SK-N-SH (cell line): ENCODE data around the gene DLG2. TPM values are rescaled to one million over a fixed set of nuclear protein-coding genes. Genes with fewer than 3 reads are reported as not detected.

Source experiments
- CTCF ChIA-PET: fragments of 300-600, 350-600 bp; formaldehyde crosslinking; extraction: SDS; loops from one replicate; lab custom pipeline; 2021; lab: Yijun Ruan, JAX
- POLR2A ChIA-PET: fragments of 350-600 bp; sonication (Branson Sonifier 250); formaldehyde crosslinking; extraction: SDS; loops from one replicate; lab custom pipeline; 2020; ENCODE audit warnings: antibody characterized with exemption, inconsistent platforms; lab: Yijun Ruan, JAX
- DNase-seq: peaks from one replicate; pipeline ENCODE4 v3.0.0; 2012
- H2AFZ ChIP-seq: fragments of 200-600 bp; sonication (generic); 2 replicates; pipeline ENCODE4 v1.8.1; 2016; ENCODE audit warnings: antibody characterized with exemption, mild to moderate bottlenecking, low read depth
- H3F3A ChIP-seq: fragments of 200-600 bp; sonication (generic); replicated peaks from 2 replicates; pipeline ENCODE3; 2016; ENCODE audit warnings: antibody characterized with exemption, mild to moderate bottlenecking; ENCODE audit not compliant: insufficient read depth
- H3K27ac ChIP-seq, 2 experiments: fragments of 200-500 bp in 1 of 2; fragments of 200-600 bp in 1 of 2; sonication (Bioruptor generic) in 1 of 2; sonication (generic), shearing (Covaris generic) in 1 of 2; 2 replicates each; pipeline versions ENCODE4 v1.5.1 to v1.6.1; 2014 to 2016; ENCODE audit warnings: low read depth in 2 of 2, inconsistent platforms in 1 of 2, low read length in 1 of 2, mild to moderate bottlenecking in 1 of 2, mixed read lengths in 1 of 2
- H3K27me3 ChIP-seq: fragments of 200-600 bp; sonication (generic), shearing (Covaris generic); 2 replicates; pipeline ENCODE4 v1.6.1; 2016; ENCODE audit warnings: mixed run types; ENCODE audit not compliant: insufficient read depth
- H3K36me3 ChIP-seq, 2 experiments: fragments of 200-500 bp in 1 of 2; fragments of 200-600 bp in 1 of 2; sonication (Bioruptor generic) in 1 of 2; sonication (generic) in 1 of 2; replicated peaks in 1 of 2; 2 replicates each; pipeline versions ENCODE3 to v1.5.1; 2014 to 2016; ENCODE audit warnings: low read length in 1 of 2, mild to moderate bottlenecking in 1 of 2; ENCODE audit not compliant: insufficient read depth in 2 of 2, control insufficient read depth in 1 of 2
- H3K4me1 ChIP-seq, 2 experiments: fragments of 200-500 bp in 1 of 2; fragments of 200-600 bp in 1 of 2; sonication (Bioruptor generic) in 1 of 2; sonication (generic), shearing (Covaris generic) in 1 of 2; 2 replicates each; pipeline versions ENCODE4 v1.5.1 to v1.6.1; 2014 to 2016; ENCODE audit warnings: low read depth in 1 of 2, low read length in 1 of 2, mixed run types in 1 of 2; ENCODE audit not compliant: insufficient read depth in 2 of 2, control insufficient read depth in 1 of 2
- H3K4me2 ChIP-seq: fragments of 200-600 bp; sonication (generic), shearing (Covaris generic); 2 replicates; pipeline ENCODE4 v1.6.1; 2017; ENCODE audit warnings: mixed run types
- H3K4me3 ChIP-seq, 2 experiments: fragments of 200-500 bp in 1 of 2; fragments of 200-600 bp in 1 of 2; sonication (Bioruptor generic) in 1 of 2; sonication (generic), shearing (Covaris generic) in 1 of 2; 2 replicates each; pipeline versions ENCODE4 v1.5.1 to v1.8.1; 2014 to 2016; ENCODE audit warnings: low read depth in 2 of 2, inconsistent platforms in 1 of 2, low read length in 1 of 2, mild to moderate bottlenecking in 1 of 2, mixed read lengths in 1 of 2, moderate library complexity in 1 of 2
- H3K79me2 ChIP-seq: fragments of 200-600 bp; sonication (generic); 2 replicates; pipeline ENCODE4 v1.8.1; 2017; ENCODE audit warnings: mild to moderate bottlenecking; ENCODE audit not compliant: insufficient read depth
- H3K9ac ChIP-seq: fragments of 200-600 bp; sonication (generic); 2 replicates; pipeline ENCODE4 v1.6.1; 2017; ENCODE audit warnings: mixed run types
- H3K9me2 ChIP-seq: fragments of 200-600 bp; sonication (generic); 2 replicates; pipeline ENCODE4 v1.6.1; 2017; ENCODE audit warnings: mixed run types
- H3K9me3 ChIP-seq: fragments of 200-600 bp; sonication (generic); 2 replicates; pipeline ENCODE4 v1.6.1; 2017; ENCODE audit warnings: mixed run types, mild to moderate bottlenecking, moderate library complexity
- H4K20me1 ChIP-seq: fragments of 200-600 bp; sonication (generic); 2 replicates; pipeline ENCODE4 v1.6.1; 2017; ENCODE audit warnings: mild to moderate bottlenecking, mixed run types; ENCODE audit not compliant: insufficient read depth
- CHD2 ChIP-seq: fragments of 150-350 bp; IDR thresholded peaks from 2 replicates; pipeline ENCODE4 v1.6.1; 2018; ENCODE audit warnings: low read length; ENCODE audit not compliant: partially characterized antibody
- ELF1 ChIP-seq: IDR thresholded peaks from 2 replicates; pipeline ENCODE4 v1.4.0; 2012
- EZH2phosphoT487 ChIP-seq: fragments of 200-600 bp; sonication (generic); IDR thresholded peaks from 2 replicates; pipeline ENCODE4 v1.6.1; 2017; ENCODE audit warnings: low read depth, mixed run types, mild to moderate bottlenecking, antibody characterized with exemption, moderate library complexity, borderline replicate concordance
- FOSL2 ChIP-seq: IDR thresholded peaks from 2 replicates; pipeline ENCODE4 v1.4.0; 2012; ENCODE audit warnings: low read depth, mild to moderate bottlenecking, moderate library complexity, borderline replicate concordance
- FOXJ3 ChIP-seq: sonication (generic); formaldehyde crosslinking; IDR thresholded peaks from 2 replicates; pipeline ENCODE4 v1.5.1; 2020; ENCODE audit warnings: mild to moderate bottlenecking, missing genetic modification reagents
- FOXM1 ChIP-seq: IDR thresholded peaks from 2 replicates; pipeline ENCODE4 v1.4.0; 2012; ENCODE audit warnings: low read depth, mild to moderate bottlenecking
- GABPA ChIP-seq: IDR thresholded peaks from 2 replicates; pipeline ENCODE4 v1.4.0; 2012; ENCODE audit warnings: low read depth, mild to moderate bottlenecking
- GATA2 ChIP-seq: sonication (generic); formaldehyde crosslinking; IDR thresholded peaks from 2 replicates; pipeline ENCODE4 v1.5.0; 2020; ENCODE audit warnings: mild to moderate bottlenecking, missing genetic modification reagents
- JUND ChIP-seq: IDR thresholded peaks from 2 replicates; pipeline ENCODE4 v1.4.0; 2012
- MXI1 ChIP-seq: IDR thresholded peaks from 2 replicates; pipeline ENCODE4 v1.6.1; 2012; ENCODE audit warnings: mild to moderate bottlenecking, low read depth, low read length, improper control_type of control experiment
- NFIC ChIP-seq: IDR thresholded peaks from 2 replicates; pipeline ENCODE4 v1.4.0; 2012; ENCODE audit warnings: borderline replicate concordance
- NRF1 ChIP-seq: IDR thresholded peaks from 2 replicates; pipeline ENCODE4 v1.6.1; 2012; ENCODE audit warnings: low read depth, mild to moderate bottlenecking, low read length
- PBX3 ChIP-seq: IDR thresholded peaks from 2 replicates; pipeline ENCODE4; 2012
- POLR2AphosphoS5 ChIP-seq: IDR thresholded peaks from 2 replicates; pipeline ENCODE4 v1.6.1; 2012; ENCODE audit warnings: low read depth, low read length
- RAD21 ChIP-seq: IDR thresholded peaks from 2 replicates; pipeline ENCODE4 v1.6.1; 2012; ENCODE audit warnings: mild to moderate bottlenecking, low read length
- RFX5 ChIP-seq: IDR thresholded peaks from 2 replicates; pipeline ENCODE4 v1.6.1; 2012; ENCODE audit warnings: mild to moderate bottlenecking, improper control_type of control experiment, low read length
- RXRA ChIP-seq: IDR thresholded peaks from 2 replicates; pipeline ENCODE4 v1.4.0; 2012; ENCODE audit warnings: low read depth, mild to moderate bottlenecking, borderline replicate concordance
- SIN3A ChIP-seq: IDR thresholded peaks from 2 replicates; pipeline ENCODE4 v1.6.1; 2012; ENCODE audit warnings: low read depth, mild to moderate bottlenecking, low read length, moderate library complexity, borderline replicate concordance
- SMC3 ChIP-seq: IDR thresholded peaks from 2 replicates; pipeline ENCODE4 v1.6.1; 2012; ENCODE audit warnings: low read depth, low read length, improper control_type of control experiment
- TAF1 ChIP-seq: IDR thresholded peaks from 2 replicates; pipeline ENCODE4 v1.6.1; 2012; ENCODE audit warnings: low read depth, mild to moderate bottlenecking, low read length, moderate library complexity, borderline replicate concordance
- USF1 ChIP-seq: IDR thresholded peaks from 2 replicates; pipeline ENCODE4 v1.4.0; 2012; ENCODE audit warnings: low read depth, borderline replicate concordance
- USF2 ChIP-seq: fragments of 150-350 bp; IDR thresholded peaks from 2 replicates; pipeline ENCODE4 v1.6.1; 2017; ENCODE audit warnings: antibody characterized with exemption, low read length, low read depth, borderline replicate concordance
- YY1 ChIP-seq: IDR thresholded peaks from 2 replicates; pipeline ENCODE4 v1.4.0; 2012; ENCODE audit warnings: low read depth, mild to moderate bottlenecking
- WGBS: methylation state at CpG from one replicate; pipeline ENCODE4 v1.1.6; 2017; ENCODE audit warnings: low lambda C conversion rate; 5-methylcytosine and 5-hydroxymethylcytosine counted together
- polyA plus RNA-seq, 3 experiments: library from polyadenylated mRNA; depleted of rRNA; stranded (reverse); fragments of >200 nt; gene quantifications; 2 replicates each; pipeline ENCODE4 v1.2.3, GENCODE V29; 2012

Gene DLG2
- polyA plus RNA-seq, 1 of the 3 experiments (the other 2 are of a cell fraction): 0.21 TPM

- no peak overlapping the region for H3K9ac ChIP-seq
- ChIA-PET CTCF (interaction anchor here (0.7 to 1.4 kb wide), 3 partner anchors 12 to 31 kb away, joined by 3 read pairs; no protein-coding TSS in a partner anchor), POLR2A (no interaction called here)
- H3K4me3 ChIP-seq: no peak overlapping the region
- 46% methylated on average over 3 of the region's 3 CpGs for WGBS
- no peak overlapping the region for H3K4me2 ChIP-seq
- H3K36me3 ChIP-seq: no peaks in the 10 kb centered on the region
- DNase-seq: no peak
- no peak for TF ChIP-seq SIN3A
- no peak for TF ChIP-seq FOXJ3 (CRISPR knock-in tag)
- TF ChIP-seq NFIC: no peak
- TF ChIP-seq PBX3: no peak
- no peak for TF ChIP-seq FOSL2
- no peak for TF ChIP-seq EZH2phosphoT487
- no peak for TF ChIP-seq ELF1
- no peak for TF ChIP-seq FOXM1
- TF ChIP-seq CHD2: no peak
- no peaks in the 10 kb centered on the region for H3K27me3 ChIP-seq
- H3K79me2 ChIP-seq: no peaks in the 10 kb centered on the region
- H3K9me2 ChIP-seq: no peaks in the 10 kb centered on the region
- H4K20me1 ChIP-seq: no peaks in the 10 kb centered on the region
- H3K27ac ChIP-seq: no peak overlapping the region
- H3F3A ChIP-seq: no peaks in the 10 kb centered on the region
- no peak overlapping the region for H2AFZ ChIP-seq
- peaks cover 0 to 36% of the 10 kb centered on the region in 2 experiments; a peak in 1 of 4 replicates for H3K4me1 ChIP-seq
- H3K9me3 ChIP-seq: no peaks in the 10 kb centered on the region
Measured at GRCh38 chr11:83695046-83695445, 1932.1 kb downstream of the DLG2 start.

GRCh38 chr11:83694191-83694910, 1932.8 kb downstream of the DLG2 start:
- no peak for DNase-seq
- Histone ChIP-seq H3F3A (no peaks in the 10 kb centered on the region), H3K27ac (no peak overlapping the region), H2AFZ (no peak overlapping the region), H3K79me2 (no peaks in the 10 kb centered on the region), H3K9me2 (no peaks in the 10 kb centered on the region), H3K4me3 (no peak overlapping the region), H3K36me3 (no peaks in the 10 kb centered on the region), H3K27me3 (no peaks in the 10 kb centered on the region), H4K20me1 (no peaks in the 10 kb centered on the region), H3K4me1 (peaks cover 0 to 36% of the 10 kb centered on the region in 2 experiments; a peak in 1 of 4 replicates), H3K9me3 (no peaks in the 10 kb centered on the region), H3K4me2 (no peak overlapping the region), H3K9ac (no peak overlapping the region)
- ChIA-PET CTCF (interaction anchor here (0.7 to 1.4 kb wide), 3 partner anchors 11 to 30 kb away, joined by 3 read pairs; no protein-coding TSS in a partner anchor), POLR2A (no interaction called here)
- 65% methylated on average over 10 of the region's 10 CpGs for WGBS
- TF ChIP-seq PBX3: no peak
- no peak for TF ChIP-seq FOXM1
- TF ChIP-seq USF2: no peak
- TF ChIP-seq TAF1: no peak
- no peak for TF ChIP-seq RAD21
- TF ChIP-seq MXI1: no peak
- TF ChIP-seq FOXJ3 (CRISPR knock-in tag): no peak
- no peak for TF ChIP-seq NFIC
- no peak for TF ChIP-seq GABPA
- no peak for TF ChIP-seq POLR2AphosphoS5
- TF ChIP-seq FOSL2: no peak
- no peak for TF ChIP-seq SMC3
- no peak for TF ChIP-seq CHD2
- TF ChIP-seq USF1: no peak
- no peak for TF ChIP-seq RXRA
- TF ChIP-seq NRF1: no peak
- no peak for TF ChIP-seq YY1
- no peak for TF ChIP-seq GATA2 (CRISPR knock-in tag)
- no peak for TF ChIP-seq JUND
- no peak for TF ChIP-seq RFX5
